Subcutaneous abdominal adipose tissue (tissue), 5 donors: Measurements from ENCODE around the gene SPATA31D3.
"Not testable (repeated sequence)": the region's sequence is repeated elsewhere in the genome, so short reads cannot be mapped to it uniquely, and the experiment has no call there.

ENCODE experiments used
- H3K27ac ChIP-seq: one replicate; pipeline ENCODE4 v1.7.0; 2013; ENCODE audit warnings: low read depth, mild to moderate bottlenecking, inconsistent platforms, low read length, moderate library complexity
- H3K27me3 ChIP-seq, 5 donors: one replicate each; pipeline ENCODE4 v1.7.0; 2013; ENCODE audit warnings: low read length in 5 of 5, inconsistent platforms in 1 of 5; ENCODE audit not compliant: control insufficient read depth in 5 of 5, insufficient read depth in 4 of 5
- H3K36me3 ChIP-seq, 5 donors: one replicate each; pipeline ENCODE4 v1.7.0; 2013; ENCODE audit warnings: low read length in 5 of 5; ENCODE audit not compliant: control insufficient read depth in 5 of 5, insufficient read depth in 5 of 5
- H3K4me1 ChIP-seq, 5 donors: one replicate each; pipeline ENCODE4 v1.7.0; 2013; ENCODE audit warnings: low read length in 5 of 5, mild to moderate bottlenecking in 3 of 5, moderate library complexity in 1 of 5; ENCODE audit not compliant: control insufficient read depth in 5 of 5, insufficient read depth in 5 of 5
- H3K4me3 ChIP-seq, 5 donors: one replicate each; pipeline ENCODE4 v1.7.0; 2013; ENCODE audit warnings: low read length in 5 of 5, low read depth in 1 of 5
- H3K9ac ChIP-seq, 5 donors: one replicate each; pipeline ENCODE4 v1.7.0; 2013; ENCODE audit warnings: low read length in 5 of 5, mild to moderate bottlenecking in 4 of 5, moderate library complexity in 3 of 5
- H3K9me3 ChIP-seq, 5 donors: one replicate each; pipeline ENCODE4 v1.7.0; 2013; ENCODE audit warnings: low read length in 5 of 5; ENCODE audit not compliant: control insufficient read depth in 5 of 5
- donor health status: healthy.
- donor health status: healthy.
- donor health status: healthy.
- donor health status: healthy.
- donor health status: healthy.

SPATA31D3 gene

DNA sequence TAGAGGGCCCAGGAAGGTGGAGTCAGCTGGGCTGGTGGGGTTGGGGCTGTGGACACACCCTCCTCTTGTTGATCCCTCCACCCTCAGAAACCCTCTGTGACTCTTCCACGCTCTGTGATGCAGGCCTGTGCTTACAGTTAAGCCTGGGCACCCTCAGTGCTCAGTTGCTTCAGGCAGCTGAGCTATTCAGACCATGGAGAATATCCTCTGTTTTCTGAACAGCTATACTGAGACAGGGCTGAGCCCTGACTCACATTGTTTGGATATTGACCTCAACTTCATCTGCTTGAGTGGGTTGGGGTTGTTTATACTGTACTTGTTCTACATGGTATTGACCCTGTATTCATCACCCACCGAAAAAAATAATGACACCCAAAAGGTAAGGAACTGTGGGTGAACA lies at the start of gene SPATA31D3:
TSS of gene SPATA31D3 (plus strand) at position 108 of the 400 bp plus-strand sequence. CDS start at position 194, 86 bp downstream.
- H3K9me3 ChIP-seq, H3K36me3 ChIP-seq, H3K4me3 ChIP-seq, H3K4me1 ChIP-seq, H3K27ac ChIP-seq, H3K27me3 ChIP-seq, H3K9ac ChIP-seq: not testable (repeated sequence)

DNA sequence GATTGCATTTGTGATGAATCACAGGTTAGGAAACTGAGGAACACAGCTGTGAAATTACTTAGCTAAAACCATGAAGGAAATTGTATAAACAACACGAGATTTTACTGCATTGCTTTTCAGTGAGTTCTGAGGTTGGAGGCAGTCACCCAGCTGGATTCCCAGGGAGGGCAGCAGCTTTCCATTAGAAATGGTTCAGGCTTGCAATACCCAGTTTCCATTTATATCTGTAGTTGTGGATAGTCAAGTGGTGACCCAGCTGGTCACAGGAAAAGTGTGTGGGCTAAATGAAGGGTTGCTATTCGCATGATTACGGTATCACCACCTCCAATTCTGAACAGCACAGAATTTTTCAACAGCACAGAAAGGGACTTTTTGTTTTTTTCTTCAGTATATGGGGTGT lies 49.4 kb upstream of the SPATA31D3 start:
- H3K4me1 ChIP-seq = no peaks in the 10 kb centered on the region

DNA sequence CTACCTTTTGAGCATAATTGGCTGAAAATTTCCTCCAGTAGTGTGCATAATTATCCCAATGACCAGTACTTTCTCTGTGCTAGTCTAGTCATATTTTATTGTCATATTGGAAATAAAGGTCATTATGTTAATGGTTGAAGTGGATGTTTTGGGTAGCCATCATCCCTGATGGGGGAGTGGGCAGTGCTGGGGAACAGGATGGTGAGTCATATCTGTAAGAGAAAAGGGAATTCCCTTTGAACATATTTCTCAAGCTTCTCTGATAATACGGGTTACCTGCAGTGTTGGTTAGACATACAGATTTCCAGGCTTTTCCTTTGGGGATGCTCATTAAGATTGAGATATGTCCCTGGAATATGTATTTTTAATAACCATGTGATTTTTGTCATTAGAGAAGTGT lies 48.4 kb upstream of the SPATA31D3 start:
- Histone ChIP-seq H3K36me3 (no peaks in the 10 kb centered on the region), H3K4me1 (no peaks in the 10 kb centered on the region), H3K9ac (no peak overlapping the region), H3K9me3 (no peaks in the 10 kb centered on the region), H3K4me3 (no peak overlapping the region), H3K27ac (no peak overlapping the region), H3K27me3 (no peaks in the 10 kb centered on the region)

More for the DNA sequence above, 49.4 kb upstream of the SPATA31D3 start:
- Histone ChIP-seq H3K27me3 (no peaks in the 10 kb centered on the region), H3K27ac (no peak overlapping the region), H3K4me3 (no peak overlapping the region), H3K9me3 (no peaks in the 10 kb centered on the region), H3K36me3 (no peaks in the 10 kb centered on the region), H3K9ac (no peak overlapping the region)

DNA sequence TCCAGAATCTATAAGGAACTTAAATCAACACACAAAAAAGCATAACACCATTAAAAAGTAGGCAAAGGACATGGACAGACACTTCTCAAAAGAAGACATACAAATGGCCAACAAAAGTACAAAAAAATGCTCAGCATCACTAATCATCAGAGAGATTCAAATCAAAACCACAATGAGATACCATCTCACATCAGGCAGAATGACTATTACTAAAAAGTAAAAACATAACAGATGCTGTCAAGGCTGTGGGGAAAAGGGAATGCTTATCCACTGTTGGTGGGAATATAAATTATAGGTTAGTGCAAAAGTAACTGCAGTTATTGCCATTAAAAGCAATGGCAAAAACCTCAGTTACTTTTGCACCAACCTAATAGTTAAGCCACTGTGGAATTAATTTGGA lies 47.2 kb upstream of the SPATA31D3 start:
- no peaks in the 10 kb centered on the region for H3K36me3 ChIP-seq
- H3K27ac ChIP-seq = no peak overlapping the region
- no peaks in the 10 kb centered on the region for H3K9me3 ChIP-seq

DNA sequence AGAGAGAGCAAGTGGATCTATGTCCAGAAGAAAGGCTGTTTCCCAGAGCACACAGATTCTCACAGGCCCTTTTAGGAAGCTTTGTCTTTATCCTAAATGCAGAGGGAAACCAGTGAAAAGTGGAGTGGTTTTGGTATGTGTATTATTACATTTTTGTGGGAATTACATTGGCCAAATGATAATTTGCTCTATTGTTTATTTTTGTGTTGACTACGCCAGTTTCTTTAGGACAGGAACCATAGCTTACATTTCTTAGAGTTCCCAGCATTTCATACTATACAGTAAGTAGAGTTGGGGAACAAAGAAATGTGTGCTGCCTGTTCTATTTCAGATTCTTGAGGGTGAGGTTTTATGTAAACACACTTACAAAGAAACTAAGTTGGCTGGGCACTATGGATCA lies 44.4 kb upstream of the SPATA31D3 start:
- Histone ChIP-seq H3K9me3 (no peaks in the 10 kb centered on the region), H3K27me3 (no peaks in the 10 kb centered on the region), H3K36me3 (no peaks in the 10 kb centered on the region), H3K4me1 (no peaks in the 10 kb centered on the region), H3K4me3 (no peak overlapping the region), H3K9ac (no peak overlapping the region), H3K27ac (no peak overlapping the region)

More for the DNA sequence above, 47.2 kb upstream of the SPATA31D3 start:
- Histone ChIP-seq H3K4me1 (no peaks in the 10 kb centered on the region), H3K4me3 (no peak overlapping the region), H3K9ac (no peak overlapping the region), H3K27me3 (no peaks in the 10 kb centered on the region)

DNA sequence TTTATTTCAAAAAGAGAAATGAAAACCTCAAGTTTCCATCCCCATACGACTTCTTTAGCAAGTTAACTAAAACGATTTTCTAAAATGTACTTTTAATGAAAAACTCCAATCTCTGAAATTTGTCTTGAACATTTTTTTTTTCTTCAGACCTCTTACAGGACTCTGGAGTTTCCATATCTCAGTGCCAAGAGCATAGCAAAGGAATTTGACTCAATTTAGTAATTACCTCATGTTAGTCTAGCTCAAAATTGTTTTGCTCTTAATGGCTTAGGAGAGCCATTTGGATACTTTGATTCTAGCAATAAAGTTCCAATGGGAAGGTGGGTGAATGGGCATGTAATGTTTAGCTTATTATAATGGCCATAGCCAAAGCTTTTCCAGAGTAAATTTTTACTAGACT lies 41.1 kb upstream of the SPATA31D3 start:
- Histone ChIP-seq H3K36me3 (no peaks in the 10 kb centered on the region), H3K4me3 (no peak overlapping the region), H3K27me3 (no peaks in the 10 kb centered on the region), H3K27ac (no peak overlapping the region), H3K9ac (no peak overlapping the region), H3K4me1 (no peaks in the 10 kb centered on the region), H3K9me3 (no peaks in the 10 kb centered on the region)

DNA sequence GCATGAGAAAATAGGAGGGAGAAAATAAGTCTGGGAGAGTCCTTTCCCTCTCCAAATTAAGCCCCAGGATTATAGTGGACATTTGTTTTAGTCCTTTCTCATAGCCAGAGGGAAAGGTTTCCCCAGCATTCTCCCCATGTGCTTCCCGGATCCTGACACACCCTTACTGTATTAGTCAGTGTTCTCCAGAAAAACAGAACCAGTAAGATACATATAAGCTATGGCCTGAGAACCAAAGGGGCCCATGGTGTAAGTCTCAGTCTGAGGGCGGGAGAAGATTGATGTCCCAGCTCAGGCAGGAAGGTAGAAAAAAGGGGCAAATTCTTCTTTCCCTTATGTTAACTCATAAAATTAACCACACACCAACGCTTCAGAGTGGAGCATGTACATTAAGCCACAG lies 40.7 kb upstream of the SPATA31D3 start:
- no peaks in the 10 kb centered on the region for H3K9me3 ChIP-seq
- no peaks in the 10 kb centered on the region for H3K36me3 ChIP-seq
- no peak overlapping the region for H3K4me3 ChIP-seq
- no peaks in the 10 kb centered on the region for H3K27me3 ChIP-seq
- H3K4me1 ChIP-seq = no peaks in the 10 kb centered on the region
- no peak overlapping the region for H3K27ac ChIP-seq
- no peak overlapping the region for H3K9ac ChIP-seq

DNA sequence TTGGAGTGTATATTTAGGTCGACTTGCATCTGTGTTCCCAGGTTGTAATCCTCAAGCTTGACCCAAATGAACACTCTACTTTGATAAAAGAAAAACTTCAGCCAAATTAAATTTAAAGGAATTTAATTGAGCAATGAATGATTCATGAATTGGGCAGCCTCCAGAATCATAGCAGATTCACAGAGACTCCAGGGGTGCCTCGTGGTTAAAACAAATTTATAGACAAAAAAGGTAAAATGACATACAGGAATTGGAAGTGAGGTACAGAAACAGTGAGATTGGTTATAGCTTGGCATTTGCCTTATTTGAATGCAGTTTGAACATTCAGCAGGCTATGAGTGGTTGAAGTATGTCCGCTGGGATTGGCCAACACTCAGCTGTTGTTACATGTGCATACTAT lies 36.6 kb upstream of the SPATA31D3 start:
- no peaks in the 10 kb centered on the region for H3K9me3 ChIP-seq
- no peaks in the 10 kb centered on the region for H3K36me3 ChIP-seq
- H3K4me3 ChIP-seq = no peak overlapping the region

DNA sequence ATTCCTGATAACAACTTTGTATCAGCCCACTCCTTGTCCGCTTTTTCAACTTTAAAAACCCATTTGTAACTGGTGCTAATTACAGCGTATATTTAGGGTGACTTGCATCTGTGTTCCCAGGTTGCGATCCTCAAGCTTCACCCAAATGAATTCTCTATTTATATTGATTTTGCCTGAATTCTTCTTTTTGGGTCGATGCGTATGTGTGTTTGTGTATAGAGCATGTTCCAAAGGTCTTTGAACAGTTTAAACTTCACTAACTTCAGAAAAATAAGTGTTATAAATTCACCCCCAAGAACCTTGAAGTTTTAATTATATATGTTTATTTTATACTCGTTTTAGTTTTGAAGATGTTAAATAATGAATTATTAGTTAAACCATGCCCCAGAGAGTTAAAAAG lies 31.2 kb upstream of the SPATA31D3 start:
- Histone ChIP-seq H3K4me3 (no peak overlapping the region), H3K4me1 (no peaks in the 10 kb centered on the region), H3K9ac (no peak overlapping the region), H3K36me3 (no peaks in the 10 kb centered on the region), H3K27ac (no peak overlapping the region), H3K27me3 (no peaks in the 10 kb centered on the region), H3K9me3 (no peaks in the 10 kb centered on the region)

More for the DNA sequence above, 36.6 kb upstream of the SPATA31D3 start:
- Histone ChIP-seq H3K4me1 (no peaks in the 10 kb centered on the region), H3K9ac (no peak overlapping the region), H3K27ac (no peak overlapping the region), H3K27me3 (no peaks in the 10 kb centered on the region)

DNA sequence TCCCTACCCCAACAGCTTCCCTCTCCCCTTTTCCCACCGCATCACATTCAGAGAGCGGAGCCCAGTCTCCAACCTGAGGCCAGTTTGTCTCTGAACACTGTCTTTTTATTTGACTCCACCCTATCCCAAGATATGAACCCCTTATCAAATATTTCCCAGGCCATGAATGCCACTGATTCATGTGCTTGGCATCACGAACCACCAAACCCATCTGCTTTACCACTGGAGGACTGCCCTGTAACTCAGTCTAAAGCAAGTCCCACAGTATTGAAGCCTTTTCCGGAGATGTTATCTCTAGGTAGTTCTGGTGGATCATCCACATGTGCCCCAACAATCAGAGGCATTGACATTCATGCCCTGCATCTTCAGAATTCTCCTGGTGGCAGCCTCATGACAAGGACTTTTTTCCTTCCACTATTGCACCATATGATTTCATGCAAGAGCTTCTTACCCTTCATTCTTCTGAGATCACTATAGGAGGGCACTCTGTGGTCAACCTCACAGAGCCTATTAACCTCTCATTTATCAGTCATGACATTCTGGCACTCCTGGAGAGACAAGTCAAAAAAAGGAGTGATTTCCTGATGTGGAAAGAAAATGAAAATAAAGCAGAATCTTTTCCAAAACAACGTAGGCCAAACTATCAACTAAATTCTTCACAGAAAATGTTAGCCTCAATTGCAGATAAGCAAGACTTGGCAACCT lies 27.3 kb upstream of the SPATA31D3 start:
- Histone ChIP-seq H3K4me3 (no peak overlapping the region), H3K27me3 (no peaks in the 10 kb centered on the region), H3K4me1 (no peaks in the 10 kb centered on the region), H3K9me3 (no peaks in the 10 kb centered on the region), H3K27ac (no peak overlapping the region), H3K9ac (no peak overlapping the region), H3K36me3 (no peaks in the 10 kb centered on the region)
